Measurements from ENCODE around the gene ICAM1. TPM values are rescaled to one million over a fixed set of nuclear protein-coding genes. Genes with fewer than 3 reads are reported as not detected.

The ICAM1 gene
- total and polyA plus RNA-seq, 10 of the 15 experiments (the other 5 are each of a cell fraction or from before 2014, with no cell fraction given): 7.6 to 115 (median 60.2) TPM

GRCh38 chr19:10270180-10270615 lies 722 bp upstream of the ICAM1 start (continued):
- TF ChIP-seq REST (IDR thresholded peaks at IDR 0.05; ENCODE audit: low read depth, low read length): no peak
- peak; percentile 79; the same call in 1 of the 2 replicates for TF ChIP-seq MTA2 (IDR thresholded peaks at IDR 0.05; ENCODE audit: low read depth)
- no peak; the same call in 1 of the 2 replicates for TF ChIP-seq ZNF207 (IDR thresholded peaks at IDR 0.05; ENCODE audit: borderline replicate concordance)
- TF ChIP-seq ATF7 (IDR thresholded peaks at IDR 0.05; ENCODE audit: low read depth): peak; percentile 46
- TF ChIP-seq SMC3 (IDR thresholded peaks at IDR 0.05; ENCODE audit: borderline replicate concordance, low read length): peak; percentile 8; the same call in 1 of the 2 replicates
- TF ChIP-seq, protein P1, sequence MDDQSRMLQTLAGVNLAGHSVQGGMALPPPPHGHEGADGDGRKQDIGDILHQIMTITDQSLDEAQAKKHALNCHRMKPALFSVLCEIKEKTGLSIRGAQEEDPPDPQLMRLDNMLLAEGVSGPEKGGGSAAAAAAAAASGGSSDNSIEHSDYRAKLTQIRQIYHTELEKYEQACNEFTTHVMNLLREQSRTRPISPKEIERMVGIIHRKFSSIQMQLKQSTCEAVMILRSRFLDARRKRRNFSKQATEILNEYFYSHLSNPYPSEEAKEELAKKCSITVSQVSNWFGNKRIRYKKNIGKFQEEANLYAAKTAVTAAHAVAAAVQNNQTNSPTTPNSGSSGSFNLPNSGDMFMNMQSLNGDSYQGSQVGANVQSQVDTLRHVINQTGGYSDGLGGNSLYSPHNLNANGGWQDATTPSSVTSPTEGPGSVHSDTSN (IDR thresholded peaks at IDR 0.05; ENCODE audit: insufficient replicate concordance, low read depth, low read length): no peak
- TF ChIP-seq ZNF687 (IDR thresholded peaks at IDR 0.05): peak; percentile 27; the same call in 1 of the 2 replicates
- TF ChIP-seq TBL1XR1 (IDR thresholded peaks at IDR 0.05; ENCODE audit: low read depth, low read length): peak; percentile 72
- peak; percentile 23 for TF ChIP-seq MEF2B (IDR thresholded peaks at IDR 0.05; ENCODE audit: partially characterized antibody, poor library complexity, severe bottlenecking)
- TF ChIP-seq EED (IDR thresholded peaks at IDR 0.05; ENCODE audit: low read depth): peak; percentile 91
- peak; percentile 78 for TF ChIP-seq NR2F1 (conservative IDR thresholded peaks at IDR 0.05)
- TF ChIP-seq CREM (IDR thresholded peaks at IDR 0.05; ENCODE audit: low read depth): peak; percentile 78
- TF ChIP-seq RUNX3 (IDR thresholded peaks at IDR 0.05; ENCODE audit: low read length): peak; percentile 90
- TF ChIP-seq CHD1 (IDR thresholded peaks at IDR 0.05; ENCODE audit: low read depth, low read length): 0 out of 2 replicates have a peak, but pooled peaks have one; percentile 35
- TF ChIP-seq GATAD2B (conservative IDR thresholded peaks at IDR 0.05; ENCODE audit: low read depth): peak; percentile 89
- no peak for TF ChIP-seq NFYA (IDR thresholded peaks at IDR 0.05; ENCODE audit: borderline replicate concordance, low read depth, low read length)
- TF ChIP-seq MEF2A (IDR thresholded peaks at IDR 0.05; ENCODE audit: insufficient read depth, low read depth, low read length): no peak
- 0 out of 2 replicates have a peak, but pooled peaks have one; percentile 73 for TF ChIP-seq MTA3 (IDR thresholded peaks at IDR 0.05; ENCODE audit: borderline replicate concordance, low read length)
- TF ChIP-seq, protein P2, sequence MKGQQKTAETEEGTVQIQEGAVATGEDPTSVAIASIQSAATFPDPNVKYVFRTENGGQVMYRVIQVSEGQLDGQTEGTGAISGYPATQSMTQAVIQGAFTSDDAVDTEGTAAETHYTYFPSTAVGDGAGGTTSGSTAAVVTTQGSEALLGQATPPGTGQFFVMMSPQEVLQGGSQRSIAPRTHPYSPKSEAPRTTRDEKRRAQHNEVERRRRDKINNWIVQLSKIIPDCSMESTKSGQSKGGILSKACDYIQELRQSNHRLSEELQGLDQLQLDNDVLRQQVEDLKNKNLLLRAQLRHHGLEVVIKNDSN (IDR thresholded peaks at IDR 0.05; ENCODE audit: borderline replicate concordance, extremely low read length, insufficient read depth, low read depth, low read length): no peak
- peak; percentile 69 for TF ChIP-seq SP1 (IDR thresholded peaks at IDR 0.05; ENCODE audit: low read depth, low read length)
- TF ChIP-seq YY1 (IDR thresholded peaks at IDR 0.05; ENCODE audit: low read depth, low read length): peak; percentile 7; the same call in 1 of the 2 replicates
- TF ChIP-seq RELA (IDR thresholded peaks at IDR 0.05; ENCODE audit: borderline replicate concordance, partially characterized antibody): peak; percentile 30
- TF ChIP-seq ZNF622 (IDR thresholded peaks at IDR 0.05): no peak

Data from GM12878 (cell line).